SK-MEL-5 (cell line): ENCODE measurements around the gene LARGE1. TPM values are rescaled to one million over a fixed set of nuclear protein-coding genes. Genes with fewer than 3 reads are reported as not detected.

Source experiments
- DNase-seq: peaks from one replicate; pipeline ENCODE4 v3.0.0-alpha.2; 2016; ENCODE audit warnings: low read depth, low spot score
- in situ Hi-C: cut with HindIII; loops from 2 replicates; pipeline ENCODE4 v1.10.0; 2016; ENCODE audit warnings: low sequenced_read_pairs, high pct_unique_total_duplicates, low pct_unique_long_range_greater_than_20kb
- total RNA-seq: library from RNA; depleted of rRNA; stranded (reverse); fragments of >200 nt; shearing (Covaris generic); gene quantifications from 2 replicates; pipeline ENCODE4 v1.2.3, GENCODE V29; 2014

Gene LARGE1
- total RNA-seq, 1 experiment from 2014 or later, result 22.0 TPM

GRCh38 chr22:33894036-33894435 lies 26.2 kb downstream of the LARGE1 start:
- DNase-seq, result no peak
- in situ Hi-C loops, result no loop called here

GRCh38 chr22:33893512-33893911 lies 26.8 kb downstream of the LARGE1 start:
- in situ Hi-C loops, result no loop called here
- no peak for DNase-seq

- in situ Hi-C loops, result no loop called here
- DNase-seq, result no peak
These were observed 28.3 kb downstream of the LARGE1 start for GRCh38 chr22:33891992-33892391.

GRCh38 chr22:33891455-33891854 lies 28.8 kb downstream of the LARGE1 start:
- DNase-seq, result no peak
- in situ Hi-C loops, result no loop called here

GRCh38 chr22:33889748-33890147 lies 30.5 kb downstream of the LARGE1 start:
- in situ Hi-C loops, result no loop called here
- no peak for DNase-seq

GRCh38 chr22:33888821-33889220 lies 31.5 kb downstream of the LARGE1 start:
- no peak for DNase-seq
- in situ Hi-C loops, result no loop called here

- no peak for DNase-seq
- in situ Hi-C loops, result no loop called here
These were observed 33.1 kb downstream of the LARGE1 start for GRCh38 chr22:33887173-33887572.

- DNase-seq, result no peak
- in situ Hi-C loops, result no loop called here
These were observed 33.6 kb downstream of the LARGE1 start for GRCh38 chr22:33886696-33887095.

GRCh38 chr22:33884829-33885228 lies 35.4 kb downstream of the LARGE1 start:
- no peak for DNase-seq
- in situ Hi-C loops, result no loop called here

GRCh38 chr22:33883961-33884808 lies 36.1 kb downstream of the LARGE1 start:
- no peak for DNase-seq
- in situ Hi-C loops, result no loop called here

GRCh38 chr22:33883561-33883960 lies 36.7 kb downstream of the LARGE1 start:
- DNase-seq, result no peak
- in situ Hi-C loops, result no loop called here

- no peak for DNase-seq
- in situ Hi-C loops, result no loop called here
These were observed 37.3 kb downstream of the LARGE1 start for GRCh38 chr22:33882991-33883390.

GRCh38 chr22:33880986-33881385 lies 39.3 kb downstream of the LARGE1 start:
- in situ Hi-C loops, result no loop called here
- no peak for DNase-seq

- in situ Hi-C loops, result no loop called here
- DNase-seq, result no peak
These were observed 40.5 kb downstream of the LARGE1 start for GRCh38 chr22:33879796-33880195.

- in situ Hi-C loops, result no loop called here
- no peak for DNase-seq
These were observed 45.0 kb downstream of the LARGE1 start for GRCh38 chr22:33875316-33875715.

- in situ Hi-C loops, result no loop called here
These were observed 46.1 kb downstream of the LARGE1 start for GRCh38 chr22:33874206-33874605.

GRCh38 chr22:33873666-33874065 lies 46.6 kb downstream of the LARGE1 start:
- in situ Hi-C loops, result no loop called here
- DNase-seq, result no peak

More at GRCh38 chr22:33874206-33874605, 46.1 kb downstream of the LARGE1 start:
- no peak for DNase-seq

- in situ Hi-C loops, result no loop called here
- no peak for DNase-seq
These were observed 47.1 kb downstream of the LARGE1 start for GRCh38 chr22:33873186-33873585.

- in situ Hi-C loops, result no loop called here
- DNase-seq, result no peak
These were observed 48.3 kb downstream of the LARGE1 start for GRCh38 chr22:33871935-33872334.
